Brain microvascular endothelial cell (primary cell): ENCODE measurements around the gene TOGARAM1.
"Not testable (repeated sequence)": the region's sequence is repeated elsewhere in the genome, so short reads cannot be mapped to it uniquely, and the experiment has no call there.

Experiments used
- DNase-seq: peaks from one replicate; pipeline ENCODE4 v3.0.0-alpha.2; 2020
- H3K27ac ChIP-seq: fragments of 250-450 bp; sonication (Bioruptor Pico); 2 replicates; pipeline ENCODE4 v1.5.1; 2020; ENCODE audit warnings: mild to moderate bottlenecking, moderate library complexity
- H3K27me3 ChIP-seq: fragments of 250-450 bp; sonication (Bioruptor Pico); replicated peaks from 2 replicates; pipeline ENCODE4 v1.5.1; 2020; ENCODE audit warnings: mild to moderate bottlenecking
- H3K36me3 ChIP-seq: fragments of 250-450 bp; sonication (Bioruptor Pico); replicated peaks from 2 replicates; pipeline ENCODE4 v1.5.1; 2020; ENCODE audit warnings: mild to moderate bottlenecking
- H3K4me3 ChIP-seq: 2 replicates; pipeline ENCODE4 v1.5.1; 2011; ENCODE audit warnings: low read depth, mild to moderate bottlenecking, control low read depth, low read length, moderate library complexity
- in situ Hi-C: cut with HindIII; loops from 2 replicates; pipeline ENCODE4 v1.10.0; 2017; ENCODE audit warnings: low sequenced_read_pairs, low pct_ligation_motif_present
- TF ChIP-seq, protein P1 (sequence below): IDR thresholded peaks from 2 replicates; pipeline ENCODE4 v1.5.1; 2011; ENCODE audit warnings: low read depth, mild to moderate bottlenecking, moderate library complexity, low read length, control low read depth, inconsistent platforms; ENCODE audit errors: missing control alignments

The TOGARAM1 gene

DNA sequence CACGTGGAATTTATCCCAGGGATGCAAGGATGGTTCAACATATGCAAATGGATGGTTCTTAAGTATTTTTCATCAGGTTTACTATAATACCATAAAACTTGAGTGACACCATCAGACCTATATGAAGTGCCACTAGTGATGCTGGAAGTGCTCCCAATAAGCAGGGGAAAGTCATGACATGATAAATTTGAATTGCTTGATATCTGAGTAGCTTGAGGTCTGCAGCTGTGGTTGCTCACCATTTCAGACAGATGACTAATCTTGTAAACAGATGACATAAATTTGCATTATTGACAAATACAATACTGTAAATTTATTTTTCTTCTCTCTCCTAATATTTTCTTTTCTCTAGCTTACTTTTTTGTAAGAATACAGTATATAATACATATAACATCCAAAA, 108.2 kb downstream of the TOGARAM1 start:
- Histone ChIP-seq H3K27ac (no peak overlapping the region), H3K27me3 (no peaks in the 10 kb centered on the region)

DNA sequence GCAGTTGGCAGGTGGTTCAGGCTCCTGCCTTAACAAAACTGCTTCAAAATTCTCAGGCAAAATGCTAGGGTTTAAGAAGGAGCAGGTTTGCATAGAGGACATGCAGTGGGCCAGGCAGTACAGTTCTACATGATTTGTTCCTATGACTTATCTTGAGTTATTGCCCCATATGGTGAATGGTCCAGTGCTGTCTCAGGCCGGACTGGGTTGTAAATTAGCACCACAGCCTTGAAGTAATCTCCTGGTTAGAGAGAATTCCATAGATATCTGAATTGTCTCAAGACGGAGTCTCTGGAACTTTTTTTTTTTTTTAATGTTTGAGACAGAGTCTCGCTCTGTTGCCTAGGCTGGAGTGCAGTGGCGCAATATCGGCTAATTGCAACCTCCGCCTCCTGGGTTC, 110.1 kb downstream of the TOGARAM1 start:
- Histone ChIP-seq H3K27ac (no peak overlapping the region), H3K27me3 (no peaks in the 10 kb centered on the region), H3K36me3 (no peaks in the 10 kb centered on the region), H3K4me3 (no peak overlapping the region)
- TF ChIP-seq, protein P1, sequence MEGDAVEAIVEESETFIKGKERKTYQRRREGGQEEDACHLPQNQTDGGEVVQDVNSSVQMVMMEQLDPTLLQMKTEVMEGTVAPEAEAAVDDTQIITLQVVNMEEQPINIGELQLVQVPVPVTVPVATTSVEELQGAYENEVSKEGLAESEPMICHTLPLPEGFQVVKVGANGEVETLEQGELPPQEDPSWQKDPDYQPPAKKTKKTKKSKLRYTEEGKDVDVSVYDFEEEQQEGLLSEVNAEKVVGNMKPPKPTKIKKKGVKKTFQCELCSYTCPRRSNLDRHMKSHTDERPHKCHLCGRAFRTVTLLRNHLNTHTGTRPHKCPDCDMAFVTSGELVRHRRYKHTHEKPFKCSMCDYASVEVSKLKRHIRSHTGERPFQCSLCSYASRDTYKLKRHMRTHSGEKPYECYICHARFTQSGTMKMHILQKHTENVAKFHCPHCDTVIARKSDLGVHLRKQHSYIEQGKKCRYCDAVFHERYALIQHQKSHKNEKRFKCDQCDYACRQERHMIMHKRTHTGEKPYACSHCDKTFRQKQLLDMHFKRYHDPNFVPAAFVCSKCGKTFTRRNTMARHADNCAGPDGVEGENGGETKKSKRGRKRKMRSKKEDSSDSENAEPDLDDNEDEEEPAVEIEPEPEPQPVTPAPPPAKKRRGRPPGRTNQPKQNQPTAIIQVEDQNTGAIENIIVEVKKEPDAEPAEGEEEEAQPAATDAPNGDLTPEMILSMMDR: no peak
- in situ Hi-C loops: no loop called here
- no peak for DNase-seq

More for the DNA sequence above, 108.2 kb downstream of the TOGARAM1 start:
- no peak overlapping the region for H3K4me3 ChIP-seq
- DNase-seq: no peak
- in situ Hi-C loops: no loop called here
- TF ChIP-seq, protein P1: no peak
- H3K36me3 ChIP-seq: no peaks in the 10 kb centered on the region

DNA sequence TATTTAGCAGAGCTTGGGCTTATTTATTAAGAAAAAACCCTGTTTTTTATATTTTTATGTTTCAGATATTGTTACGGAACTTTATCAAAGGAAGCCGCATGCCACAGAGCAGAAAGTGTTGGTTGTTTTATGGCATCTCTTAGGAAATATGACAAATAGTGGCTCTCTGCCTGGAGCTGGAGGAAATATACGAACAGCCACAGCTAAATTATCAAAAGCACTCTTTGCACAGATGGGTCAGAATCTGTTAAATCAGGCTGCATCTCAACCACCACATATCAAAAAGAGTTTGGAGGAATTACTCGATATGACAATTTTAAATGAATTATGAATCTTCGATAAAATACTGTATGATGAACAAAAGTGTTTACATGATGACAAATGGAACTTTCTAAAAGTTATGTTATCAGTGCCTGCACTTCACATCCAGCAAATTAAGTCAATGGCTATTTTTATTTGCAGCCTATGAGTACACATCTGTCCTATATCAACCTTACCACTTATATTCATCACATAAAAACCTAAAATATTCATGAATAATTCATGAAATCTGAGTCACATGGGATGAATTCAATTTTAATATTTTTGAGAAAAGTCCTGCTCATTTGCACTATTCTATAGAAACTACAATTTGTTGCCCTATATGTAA, 111.4 kb downstream of the TOGARAM1 start:
- in situ Hi-C loops: no loop called here
- TF ChIP-seq, protein P1: no peak

DNA sequence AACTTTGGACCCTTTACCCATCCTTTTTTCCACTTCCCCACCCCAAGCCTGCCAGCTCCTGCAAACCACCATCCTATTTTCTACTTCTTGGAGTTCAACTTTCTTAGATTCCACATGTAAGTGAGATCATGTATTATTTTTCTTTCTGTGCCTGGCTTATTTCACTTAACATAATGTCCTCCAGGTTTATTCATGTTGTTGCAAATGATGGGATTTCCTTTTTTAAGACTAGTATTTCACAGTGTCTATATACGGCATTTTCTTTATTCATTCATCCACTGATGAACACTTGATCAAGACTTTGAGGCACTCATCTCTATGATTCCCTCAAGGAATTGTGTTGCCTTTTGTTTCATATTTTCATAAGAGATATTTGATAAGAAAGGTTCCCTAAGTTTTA, 116.3 kb downstream of the TOGARAM1 start:
- no peaks in the 10 kb centered on the region for H3K27me3 ChIP-seq
- H3K36me3 ChIP-seq: no peaks in the 10 kb centered on the region
- H3K27ac ChIP-seq: no peak overlapping the region
- in situ Hi-C loops: no loop called here
- no peak overlapping the region for H3K4me3 ChIP-seq
- TF ChIP-seq, protein P1: no peak
- DNase-seq: no peak

More for the DNA sequence above, 111.4 kb downstream of the TOGARAM1 start:
- Histone ChIP-seq H3K36me3 (no peaks in the 10 kb centered on the region), H3K4me3 (no peak overlapping the region), H3K27me3 (no peaks in the 10 kb centered on the region), H3K27ac (no peak overlapping the region)
- DNase-seq: no peak

DNA sequence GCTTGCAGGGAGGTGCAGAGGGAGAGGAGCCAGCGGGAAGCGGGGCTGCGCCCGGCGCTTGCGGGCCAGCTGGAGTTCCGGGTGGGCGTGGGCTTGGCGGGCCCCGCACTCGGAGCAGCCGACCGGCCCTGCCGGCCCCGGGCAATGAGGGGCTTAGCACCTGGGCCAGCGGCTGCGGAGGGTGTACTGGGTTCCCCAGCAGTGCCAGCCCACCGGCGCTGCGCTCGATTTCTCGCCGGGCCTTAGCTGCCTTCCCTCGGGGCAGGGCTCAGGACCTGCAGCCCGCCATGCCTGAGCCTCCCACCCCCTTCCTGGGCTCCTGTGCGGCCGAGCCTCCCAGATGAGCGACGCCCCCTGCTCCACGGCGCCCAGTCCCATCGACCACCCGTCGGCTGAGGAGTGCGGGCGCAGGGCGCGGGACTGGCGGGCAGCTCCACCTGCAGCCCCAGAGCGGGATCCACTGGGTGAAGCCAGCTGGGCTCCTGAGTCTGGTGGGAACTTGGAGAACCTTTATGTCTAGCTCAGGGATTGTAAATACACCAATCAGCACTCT, 118.5 kb downstream of the TOGARAM1 start:
- H3K4me3 ChIP-seq, H3K27ac ChIP-seq, H3K27me3 ChIP-seq, DNase-seq, H3K36me3 ChIP-seq, in situ Hi-C loops: not testable (repeated sequence)

DNA sequence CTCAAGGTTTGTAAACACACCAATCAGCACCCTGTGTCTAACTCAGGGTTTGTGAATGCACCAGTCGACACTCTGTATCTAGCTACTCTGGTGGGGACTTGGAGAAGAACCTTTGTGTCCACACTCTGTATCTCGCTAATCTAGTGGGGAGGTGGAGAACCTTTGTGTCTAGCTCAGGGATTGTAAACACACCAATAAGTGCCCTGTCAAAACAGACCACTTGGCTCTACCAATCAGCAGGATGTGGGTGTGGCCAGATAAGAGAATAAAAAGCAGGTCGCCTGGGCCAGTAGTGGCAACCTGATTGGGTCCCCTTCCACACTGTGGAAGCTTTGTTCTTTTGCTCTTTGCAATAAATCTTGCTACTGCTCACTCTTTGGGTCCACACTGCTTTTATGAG, 119.1 kb downstream of the TOGARAM1 start:
- H3K4me3 ChIP-seq, H3K27me3 ChIP-seq, H3K27ac ChIP-seq, DNase-seq, H3K36me3 ChIP-seq, in situ Hi-C loops: not testable (repeated sequence)

DNA sequence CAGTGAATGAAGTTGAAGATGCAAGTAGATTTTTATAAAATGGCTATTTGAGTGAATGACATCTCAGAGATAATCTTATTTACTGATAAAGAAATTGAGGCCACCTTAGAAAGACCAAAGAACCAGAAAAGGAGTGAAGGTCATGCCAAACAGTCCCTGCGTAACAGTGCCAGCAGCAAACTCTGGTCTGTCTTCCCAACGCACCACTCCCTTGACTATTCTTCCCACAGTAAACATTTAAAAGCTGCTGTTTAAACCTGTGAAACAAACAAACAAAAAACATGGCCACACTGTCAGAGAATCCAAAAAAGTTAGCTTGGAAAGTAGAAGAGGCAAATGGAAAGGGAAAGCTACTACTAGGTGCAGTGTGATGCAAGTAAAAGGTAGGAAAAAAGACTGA, 120.4 kb downstream of the TOGARAM1 start:
- in situ Hi-C loops: no loop called here
- H3K4me3 ChIP-seq: no peak overlapping the region
- DNase-seq: no peak

More for the DNA sequence above, 120.4 kb downstream of the TOGARAM1 start:
- Histone ChIP-seq H3K27ac (no peak overlapping the region), H3K36me3 (no peaks in the 10 kb centered on the region), H3K27me3 (no peaks in the 10 kb centered on the region)
- TF ChIP-seq, protein P1: no peak
